ENCODE data around the gene SYCP2. TPM values are rescaled to one million over a fixed set of nuclear protein-coding genes. Genes with fewer than 3 reads are reported as not detected.
"Not testable (repeated sequence)": the region's sequence is repeated elsewhere in the genome, so short reads cannot be mapped to it uniquely, and the experiment has no call there.

SYCP2 gene
- total and polyA plus RNA-seq, 11 donors, result 0.59 to 2.6 (median 1.1) TPM

DNA sequence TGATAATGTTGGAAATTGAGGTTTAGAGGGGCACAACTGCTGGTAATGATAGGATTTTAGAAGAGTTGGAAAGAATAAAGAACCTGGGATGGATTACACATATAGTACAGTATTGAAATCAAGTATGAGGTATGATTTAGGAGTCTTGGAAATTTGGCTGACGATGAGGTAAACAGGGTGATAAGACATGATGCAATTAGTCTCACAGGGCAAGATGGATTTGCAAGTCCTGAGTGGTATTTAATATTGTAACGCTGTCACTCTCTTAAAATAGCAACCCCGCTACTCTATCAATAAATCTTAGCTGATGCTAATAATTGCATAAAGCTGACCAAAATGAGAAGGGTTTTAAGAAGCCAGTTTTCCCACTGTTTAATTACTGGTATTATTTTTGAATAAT is 70.4 kb downstream of the SYCP2 start:
- 62 to 72% (median 70%) methylated on average over 3 of the region's 3 CpGs for WGBS, 4 donors
- DNase-seq (no peak), ATAC-seq (peak in 1 of 4 donors; percentile 54)
- peaks cover 0 to 7% (median 0%) of the 10 kb centered on the region in 12 donors for H3K9me3 ChIP-seq
- intact Hi-C loops (cut with DNase I), result no loop called here
- no peaks in the 10 kb centered on the region for H3K27me3 ChIP-seq
- H3K27ac ChIP-seq, result no peak overlapping the region
- H3K4me1 ChIP-seq, result no peaks in the 10 kb centered on the region
- no peak for TF ChIP-seq POLR2A (IDR thresholded peaks at IDR 0.05)
- TF ChIP-seq, protein P1, sequence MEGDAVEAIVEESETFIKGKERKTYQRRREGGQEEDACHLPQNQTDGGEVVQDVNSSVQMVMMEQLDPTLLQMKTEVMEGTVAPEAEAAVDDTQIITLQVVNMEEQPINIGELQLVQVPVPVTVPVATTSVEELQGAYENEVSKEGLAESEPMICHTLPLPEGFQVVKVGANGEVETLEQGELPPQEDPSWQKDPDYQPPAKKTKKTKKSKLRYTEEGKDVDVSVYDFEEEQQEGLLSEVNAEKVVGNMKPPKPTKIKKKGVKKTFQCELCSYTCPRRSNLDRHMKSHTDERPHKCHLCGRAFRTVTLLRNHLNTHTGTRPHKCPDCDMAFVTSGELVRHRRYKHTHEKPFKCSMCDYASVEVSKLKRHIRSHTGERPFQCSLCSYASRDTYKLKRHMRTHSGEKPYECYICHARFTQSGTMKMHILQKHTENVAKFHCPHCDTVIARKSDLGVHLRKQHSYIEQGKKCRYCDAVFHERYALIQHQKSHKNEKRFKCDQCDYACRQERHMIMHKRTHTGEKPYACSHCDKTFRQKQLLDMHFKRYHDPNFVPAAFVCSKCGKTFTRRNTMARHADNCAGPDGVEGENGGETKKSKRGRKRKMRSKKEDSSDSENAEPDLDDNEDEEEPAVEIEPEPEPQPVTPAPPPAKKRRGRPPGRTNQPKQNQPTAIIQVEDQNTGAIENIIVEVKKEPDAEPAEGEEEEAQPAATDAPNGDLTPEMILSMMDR (IDR thresholded peaks at IDR 0.05), result no peak
- no peak overlapping the region for H3K4me3 ChIP-seq
- no peaks in the 10 kb centered on the region for H3K36me3 ChIP-seq

DNA sequence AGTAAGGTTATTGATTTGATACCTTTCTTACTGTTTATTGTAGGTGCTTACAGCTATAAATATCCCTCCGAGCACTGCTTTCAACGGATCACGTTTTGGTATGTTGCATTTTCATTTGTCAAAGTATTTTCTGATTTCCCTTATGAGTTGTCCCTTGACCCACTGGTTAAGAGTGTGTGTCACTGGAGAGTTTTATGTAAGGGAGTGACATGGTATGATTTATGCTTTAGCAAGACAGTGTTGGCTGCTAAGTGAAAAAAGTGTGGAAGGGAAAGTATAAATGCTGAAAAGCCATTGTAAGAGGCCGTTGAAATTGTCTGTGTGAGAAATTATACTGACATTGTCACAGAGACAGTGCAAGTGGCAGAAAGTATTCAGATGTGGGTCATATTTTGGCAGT is 72.0 kb downstream of the SYCP2 start:
- TF ChIP-seq, protein P1 (IDR thresholded peaks at IDR 0.05), result no peak
- no peak for TF ChIP-seq POLR2A (IDR thresholded peaks at IDR 0.05)
- DNase-seq (no peak), ATAC-seq (no peak)
- Histone ChIP-seq H3K27ac (no peak overlapping the region), H3K27me3 (no peaks in the 10 kb centered on the region), H3K4me3 (no peak overlapping the region), H3K4me1 (no peaks in the 10 kb centered on the region), H3K9me3 (peaks cover 0 to 20% (median 7%) of the 10 kb centered on the region in 12 donors), H3K36me3 (peaks cover 0 to 3% (median 0%) of the 10 kb centered on the region in 9 donors)
- WGBS, 4 donors, result 75 to 83% (median 80%) methylated on average over 4 of the region's 4 CpGs
- intact Hi-C loops (cut with DNase I), result no loop called here

DNA sequence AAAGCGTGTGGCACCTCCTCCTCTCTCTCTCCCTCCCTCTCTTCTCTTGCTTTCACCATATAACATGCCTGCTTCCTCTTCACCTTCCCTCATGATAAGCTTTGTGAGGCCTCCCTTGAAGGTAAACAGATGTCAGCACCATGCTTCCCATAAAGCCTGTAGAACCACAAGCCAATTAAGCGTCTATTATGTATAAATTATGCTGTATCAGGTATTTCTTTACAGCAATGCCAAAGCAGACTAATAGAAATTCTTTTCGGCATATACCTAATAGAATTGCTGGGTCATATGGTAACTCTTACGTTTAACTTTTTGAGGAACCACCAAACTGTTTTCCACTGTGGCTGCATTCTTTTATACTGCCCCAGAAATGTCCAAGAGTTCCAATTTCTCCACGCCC is 75.0 kb downstream of the SYCP2 start:
- Histone ChIP-seq H3K36me3 (peaks cover 0 to 3% (median 0%) of the 10 kb centered on the region in 9 donors), H3K27ac (no peak overlapping the region), H3K9me3 (peaks cover 0 to 20% (median 7%) of the 10 kb centered on the region in 12 donors), H3K4me3 (no peak overlapping the region), H3K4me1 (no peaks in the 10 kb centered on the region), H3K27me3 (no peaks in the 10 kb centered on the region)
- ATAC-seq, result no peak
- TF ChIP-seq, protein P1 (IDR thresholded peaks at IDR 0.05), result no peak
- no peak for TF ChIP-seq POLR2A (IDR thresholded peaks at IDR 0.05)
- DNase-seq, result no peak
- 91 to 95% (median 93%) methylated on average over 5 of the region's 5 CpGs for WGBS, 4 donors
- intact Hi-C loops (cut with DNase I), result no loop called here

DNA sequence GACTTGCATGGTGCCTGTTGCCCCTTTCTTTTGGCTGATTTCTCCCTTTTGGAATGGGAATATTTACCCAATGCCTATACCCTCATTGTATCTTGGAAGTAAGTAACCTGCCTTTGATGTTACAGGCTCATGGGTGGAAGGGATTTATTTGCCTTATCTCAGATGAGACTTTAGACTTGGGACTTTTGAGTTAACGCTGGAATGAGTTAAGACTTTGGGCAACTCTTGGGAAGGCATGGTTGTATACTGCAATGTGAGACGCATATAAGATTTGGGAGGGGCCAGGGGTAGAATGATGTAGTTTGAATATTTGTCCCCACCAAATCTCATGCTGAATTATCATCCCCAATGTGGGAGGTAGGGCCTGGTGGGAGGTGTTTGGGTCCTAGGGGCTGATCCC is 75.5 kb downstream of the SYCP2 start:
- DNase-seq (no peak), ATAC-seq (no peak)
- intact Hi-C loops (cut with DNase I), result no loop called here
- Histone ChIP-seq H3K4me3 (no peak overlapping the region), H3K27me3 (no peaks in the 10 kb centered on the region), H3K9me3 (peaks cover 0 to 20% (median 7%) of the 10 kb centered on the region in 12 donors), H3K36me3 (peaks cover 0 to 3% (median 0%) of the 10 kb centered on the region in 9 donors), H3K27ac (no peak overlapping the region), H3K4me1 (no peaks in the 10 kb centered on the region)
- 89 to 97% (median 93%) methylated on average over 2 of the region's 2 CpGs for WGBS, 4 donors
- TF ChIP-seq, protein P1 (IDR thresholded peaks at IDR 0.05), result no peak
- TF ChIP-seq POLR2A (IDR thresholded peaks at IDR 0.05), result no peak

DNA sequence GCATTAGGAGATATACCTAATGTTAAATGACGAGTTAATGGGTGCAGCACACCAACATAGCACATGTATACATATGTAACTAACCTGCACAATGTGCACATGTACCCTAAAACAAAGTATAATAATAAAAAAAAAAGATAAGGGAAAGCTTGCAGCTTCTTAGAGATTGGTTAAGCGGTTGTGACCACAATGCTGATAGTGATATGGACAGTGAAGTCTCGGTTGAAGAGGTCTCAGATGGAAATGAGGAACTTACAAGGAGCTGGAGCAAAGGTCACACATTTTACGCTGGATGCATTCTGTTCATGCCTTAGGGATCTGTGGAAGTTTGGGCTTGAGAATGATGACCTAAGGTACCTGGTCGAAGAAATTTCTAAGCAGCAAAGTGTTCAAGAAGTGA is 76.5 kb downstream of the SYCP2 start:
- H3K27me3 ChIP-seq; ATAC-seq; DNase-seq; H3K4me1 ChIP-seq; H3K36me3 ChIP-seq; intact Hi-C loops (cut with DNase I); H3K27ac ChIP-seq; H3K4me3 ChIP-seq: not testable (repeated sequence)
- H3K9me3 ChIP-seq, result peaks cover 0 to 20% (median 7%) of the 10 kb centered on the region in 12 donors
- 92 to 97% (median 94%) methylated on average over 5 of the region's 5 CpGs for WGBS, 4 donors

- whole genome bisulfite sequencing, 4 donors, result 100% methylated on average over 1 of the region's 1 CpG
- H3K27ac ChIP-seq; ATAC-seq; H3K27me3 ChIP-seq; DNase-seq; H3K36me3 ChIP-seq; intact Hi-C loops (cut with DNase I); H3K4me1 ChIP-seq; H3K4me3 ChIP-seq: not testable (repeated sequence)
- H3K9me3 ChIP-seq, result peaks cover 0 to 20% (median 7%) of the 10 kb centered on the region in 12 donors
Measured at GRCh38 chr20:59856526-59856925, 76.9 kb downstream of the SYCP2 start.

All from heart left ventricle (tissue), 16 donors.